ENCODE data around the gene FKBP7. TPM values are rescaled to one million over a fixed set of nuclear protein-coding genes. Genes with fewer than 3 reads are reported as not detected.
A peak's percentile ranks its signal among the peaks of the same experiment; 100 is the strongest.

Gene FKBP7
- total and polyA plus RNA-seq, 12 donors = 5.3 to 18.0 (median 8.6) TPM

DNA sequence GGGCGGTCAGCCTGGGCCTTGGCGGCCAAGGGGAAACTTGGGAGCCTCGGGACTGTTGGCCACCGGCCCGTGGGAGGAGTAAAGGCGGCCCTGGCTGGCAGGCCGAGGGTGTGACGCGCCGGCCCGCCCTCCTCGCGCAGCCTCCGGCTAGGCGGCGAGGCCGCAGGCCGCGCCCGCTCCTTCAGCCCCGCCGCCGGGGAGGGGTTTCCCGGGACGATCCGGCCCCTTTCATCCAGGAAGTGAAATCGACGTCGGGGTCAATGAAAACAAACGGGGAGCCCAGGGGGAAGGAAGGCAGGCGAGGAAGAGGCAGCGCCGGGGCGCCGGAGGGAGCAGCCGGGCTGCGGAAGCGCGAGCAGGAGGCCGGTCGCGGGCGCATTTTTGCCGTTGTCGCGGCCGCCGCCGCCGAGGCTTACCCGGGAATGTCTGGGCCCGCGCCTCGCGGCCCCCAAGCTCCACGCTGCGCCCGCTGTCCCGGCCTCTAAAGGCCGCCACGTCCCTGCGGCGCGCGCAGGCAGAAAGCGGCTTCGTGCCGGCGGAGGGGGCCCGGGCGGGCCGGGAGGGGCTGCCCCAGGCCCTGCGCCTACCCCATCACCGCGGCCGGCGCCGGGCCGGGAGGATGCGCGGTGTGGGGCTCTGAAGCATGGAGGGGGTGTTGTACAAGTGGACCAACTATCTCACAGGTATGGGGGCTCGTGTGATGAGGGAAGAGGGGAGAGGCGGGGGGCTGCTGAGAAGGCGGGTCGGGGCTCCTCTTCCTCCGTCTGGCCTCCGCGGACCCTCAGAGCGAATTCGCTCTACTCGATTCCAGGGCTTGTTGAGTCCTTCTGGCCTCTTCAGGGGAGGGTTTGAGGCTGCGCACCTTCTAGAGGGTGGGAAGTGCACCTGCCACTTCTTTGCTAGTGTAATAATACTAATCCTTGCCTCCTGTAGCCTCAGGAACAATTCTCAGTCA, 2.1 kb upstream of the FKBP7 start, which contains the start of gene PLEKHA3:
Gene PLEKHA3, plus strand, starts transcription at position 231 of the 955 bp plus-strand sequence. Its CDS starts 413 bp downstream, at position 644.
- Histone ChIP-seq H3K9me3 (replicated peaks in 1 of 3) (no peaks in the 10 kb centered on the region), H3K4me1 (replicated peaks in 1 of 2) (peaks cover 43 to 64% of the 10 kb centered on the region in 2 donors), H3K27me3 (no peaks in the 10 kb centered on the region), H3K27ac (peak within 1 kb of the TSS; percentile 73 to 99 (median 95)), H3K36me3 (replicated peaks in 1 of 2) (no peaks in the 10 kb centered on the region), H3K4me3 (peak within 1 kb of the TSS; percentile 58 to 91 (median 72))
- intact Hi-C loops (cut with DNase I) = no loop called here
- peak; percentile 97 to 98 (median 98) for DNase-seq
- WGBS, 4 donors = 0 to 1% (median 0%) methylated on average over 13 to 91 of the region's 92 CpGs
- peak; percentile 85 to 93 for TF ChIP-seq POLR2A (IDR thresholded peaks at IDR 0.05)
- TF ChIP-seq, protein P1, sequence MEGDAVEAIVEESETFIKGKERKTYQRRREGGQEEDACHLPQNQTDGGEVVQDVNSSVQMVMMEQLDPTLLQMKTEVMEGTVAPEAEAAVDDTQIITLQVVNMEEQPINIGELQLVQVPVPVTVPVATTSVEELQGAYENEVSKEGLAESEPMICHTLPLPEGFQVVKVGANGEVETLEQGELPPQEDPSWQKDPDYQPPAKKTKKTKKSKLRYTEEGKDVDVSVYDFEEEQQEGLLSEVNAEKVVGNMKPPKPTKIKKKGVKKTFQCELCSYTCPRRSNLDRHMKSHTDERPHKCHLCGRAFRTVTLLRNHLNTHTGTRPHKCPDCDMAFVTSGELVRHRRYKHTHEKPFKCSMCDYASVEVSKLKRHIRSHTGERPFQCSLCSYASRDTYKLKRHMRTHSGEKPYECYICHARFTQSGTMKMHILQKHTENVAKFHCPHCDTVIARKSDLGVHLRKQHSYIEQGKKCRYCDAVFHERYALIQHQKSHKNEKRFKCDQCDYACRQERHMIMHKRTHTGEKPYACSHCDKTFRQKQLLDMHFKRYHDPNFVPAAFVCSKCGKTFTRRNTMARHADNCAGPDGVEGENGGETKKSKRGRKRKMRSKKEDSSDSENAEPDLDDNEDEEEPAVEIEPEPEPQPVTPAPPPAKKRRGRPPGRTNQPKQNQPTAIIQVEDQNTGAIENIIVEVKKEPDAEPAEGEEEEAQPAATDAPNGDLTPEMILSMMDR (IDR thresholded peaks at IDR 0.05) = no peak

DNA sequence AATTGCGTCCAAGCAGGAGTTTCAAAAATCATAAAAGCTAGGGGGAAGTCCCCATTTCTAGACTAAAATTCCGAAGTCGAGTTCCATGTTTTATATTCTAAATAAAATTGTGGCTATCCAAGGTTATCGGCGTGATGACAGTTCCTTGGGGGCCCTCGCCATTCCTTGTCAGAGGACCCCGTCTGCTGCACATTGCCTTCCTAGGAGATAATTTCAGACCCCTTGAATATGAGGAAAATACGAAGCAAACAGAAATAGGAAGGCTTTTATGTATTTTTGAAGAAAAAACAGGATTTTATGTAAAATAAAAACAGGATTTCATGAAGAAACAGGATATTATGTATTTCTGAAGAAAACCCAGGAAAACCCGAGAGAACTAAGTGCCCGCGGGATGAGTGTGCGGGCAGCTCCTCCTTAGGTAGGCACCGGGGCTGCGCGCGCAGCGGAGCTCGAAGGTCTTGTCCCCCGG, 1.4 kb upstream of the FKBP7 start:
- peak overlapping the region in 1 of 4 donors; percentile 91 for H3K4me3 ChIP-seq
- intact Hi-C loops (cut with DNase I) = no loop called here
- no peaks in the 10 kb centered on the region for H3K9me3 ChIP-seq (replicated peaks in 1 of 3)
- peak overlapping the region; percentile 73 to 99 (median 95) for H3K27ac ChIP-seq
- H3K4me1 ChIP-seq (replicated peaks in 1 of 2) = peaks cover 37 to 57% of the 10 kb centered on the region in 2 donors
- DNase-seq = no peak
- H3K36me3 ChIP-seq (replicated peaks in 1 of 2) = no peaks in the 10 kb centered on the region
- WGBS, 4 donors = 12 to 17% (median 15%) methylated on average over 19 of the region's 19 CpGs
- H3K27me3 ChIP-seq = no peaks in the 10 kb centered on the region
- no peak for TF ChIP-seq POLR2A (IDR thresholded peaks at IDR 0.05)
- TF ChIP-seq, protein P1 (IDR thresholded peaks at IDR 0.05) = no peak

- TF ChIP-seq POLR2A (IDR thresholded peaks at IDR 0.05) = no peak
- TF ChIP-seq, protein P1 (IDR thresholded peaks at IDR 0.05) = peak in 1 of 6 experiments; percentile 18
- intact Hi-C loops (cut with DNase I) = no loop called here
- no peaks in the 10 kb centered on the region for H3K27me3 ChIP-seq
- H3K27ac ChIP-seq = peak overlapping the region; percentile 73 to 99 (median 95)
- H3K4me1 ChIP-seq (replicated peaks in 1 of 2) = peaks cover 31 to 52% of the 10 kb centered on the region in 2 donors
- no peak for DNase-seq
- H3K9me3 ChIP-seq (replicated peaks in 1 of 3) = no peaks in the 10 kb centered on the region
- H3K36me3 ChIP-seq (replicated peaks in 1 of 2) = no peaks in the 10 kb centered on the region
- H3K4me3 ChIP-seq = peak overlapping the region in 2 of 4 donors; percentile 79 to 91
- WGBS, 4 donors = 34 to 74% (median 48%) methylated on average over 3 to 4 of the region's 4 CpGs
These were observed 846 bp upstream of the FKBP7 start for GRCh38 chr2:178479275-178479616.

DNA sequence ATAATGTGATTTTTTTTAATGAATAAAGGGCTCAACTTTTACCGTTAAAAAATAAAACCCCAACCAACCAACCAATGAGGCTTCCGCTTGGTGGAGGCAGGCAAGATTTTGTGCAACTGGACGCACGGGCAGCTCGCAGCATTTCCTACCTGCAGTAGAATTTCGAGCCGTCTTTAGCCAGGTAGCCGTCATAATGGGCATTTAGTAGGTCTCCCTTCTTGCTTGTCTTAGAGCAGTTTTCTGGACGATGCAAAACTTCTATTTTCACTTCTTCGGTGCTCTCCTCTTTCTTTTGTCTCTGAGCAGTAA, 316 bp downstream of the FKBP7 start:
- intact Hi-C loops (cut with DNase I) = no loop called here
- Histone ChIP-seq H3K9me3 (replicated peaks in 1 of 3) (no peaks in the 10 kb centered on the region), H3K27me3 (no peaks in the 10 kb centered on the region), H3K36me3 (replicated peaks in 1 of 2) (no peaks in the 10 kb centered on the region), H3K27ac (peak overlapping the region; percentile 73 to 99 (median 95)), H3K4me3 (peak overlapping the region; percentile 2 to 91 (median 80)), H3K4me1 (replicated peaks in 1 of 2) (peaks cover 28 to 40% of the 10 kb centered on the region in 2 donors)
- peak in 2 of 7 donors; percentile 10 to 31 for DNase-seq
- no peak for TF ChIP-seq POLR2A (IDR thresholded peaks at IDR 0.05)
- TF ChIP-seq, protein P1 (IDR thresholded peaks at IDR 0.05) = no peak
- WGBS, 4 donors = 1 to 2% (median 1%) methylated on average over 10 of the region's 10 CpGs
